K562 (cell line): ENCODE measurements around the gene CARM1. TPM values are rescaled to one million over a fixed set of nuclear protein-coding genes. Genes with fewer than 3 reads are reported as not detected.

Experiments
- ATAC-seq: fragments of 200-7000 bp; cut with Tn5 transposase; 3 replicates; pipeline ENCODE4 v1.9.1; 2020; ENCODE audit warnings: moderate library complexity
- BruUV-seq: library from RNA; stranded (reverse); fragments of 400-500 nt; replicated peaks from 2 replicates; lab custom pipeline; 2021; lab: Mats Ljungman, UMichigan
- CTCF ChIA-PET: fragments of 300-600 bp; formaldehyde crosslinking; extraction: SDS; loops from one replicate; lab custom pipeline; 2021; ENCODE audit warnings: low intra/inter-chr PET ratio; lab: Yijun Ruan, JAX
- POLR2A ChIA-PET: fragments of 300-600, 350-650 bp; sonication (Branson Sonifier 250); formaldehyde crosslinking; extraction: SDS; loops from one replicate; lab custom pipeline; 2021; ENCODE audit warnings: antibody characterized with exemption, inconsistent platforms; lab: Yijun Ruan, JAX
- DNase-seq, 4 experiments: peaks; one replicate each; pipeline versions ENCODE4 v3.0.0 to v3.0.0-alpha.2; 2011 to 2018; ENCODE audit warnings: low spot score in 3 of 4, mixed read lengths in 3 of 4; ENCODE audit errors: extremely low read depth in 1 of 4
- FAIRE-seq: peaks from 2 replicates; lab custom pipeline; 2011; peaks lifted over from hg19 to GRCh38; lab: Jason Lieb, UNC
- H2AFZ ChIP-seq: 2 replicates; pipeline ENCODE4 v1.6.0; 2011; ENCODE audit warnings: low read depth, low read length, control low read depth, inconsistent platforms
- H3K27ac ChIP-seq: fragments of 200-600 bp; 3 replicates; pipeline ENCODE4 v1.8.0; 2011; ENCODE audit warnings: low read depth, mild to moderate bottlenecking, control low read depth, inconsistent platforms, low read length, moderate library complexity, mixed read lengths; ENCODE audit errors: extremely low read depth
- H3K27me3 ChIP-seq, 2 experiments: fragments of 300-600 bp in 1 of 2; 2 replicates in 1 of 2; 3 replicates in 1 of 2; pipeline versions ENCODE4 v1.6.0 to v1.8.0; 2011; ENCODE audit warnings: inconsistent platforms in 2 of 2, low read length in 2 of 2, mild to moderate bottlenecking in 1 of 2, mixed read lengths in 1 of 2, moderate library complexity in 1 of 2; ENCODE audit not compliant: control insufficient read depth in 2 of 2, insufficient read depth in 2 of 2
- H3K36me3 ChIP-seq: fragments of 300-600 bp; 3 replicates; pipeline ENCODE4 v1.8.0; 2011; ENCODE audit warnings: mild to moderate bottlenecking, low read length, inconsistent platforms; ENCODE audit not compliant: control insufficient read depth, insufficient read depth
- H3K4me1 ChIP-seq, 2 experiments: fragments of 200-600 bp in 1 of 2; replicated peaks in 1 of 2; 2 replicates in 1 of 2; 3 replicates in 1 of 2; pipeline versions ENCODE4 v1.5.1 to v1.8.0; 2011; ENCODE audit warnings: inconsistent platforms in 2 of 2, low read length in 2 of 2, mild to moderate bottlenecking in 1 of 2, mixed read lengths in 1 of 2, moderate library complexity in 1 of 2; ENCODE audit not compliant: control insufficient read depth in 2 of 2, insufficient read depth in 2 of 2
- H3K4me2 ChIP-seq: 2 replicates; pipeline ENCODE4 v1.6.1; 2011; ENCODE audit warnings: low read length, control low read depth, inconsistent platforms, mixed read lengths; ENCODE audit not compliant: insufficient read depth
- H3K4me3 ChIP-seq: fragments of 200-600 bp; sonication (generic), shearing (Covaris generic); 2 replicates; pipeline ENCODE4 v1.5.1; 2016; ENCODE audit warnings: control low read depth, inconsistent platforms
- H3K79me2 ChIP-seq: fragments of 200-600 bp; 3 replicates; pipeline ENCODE4 v1.8.0; 2011; ENCODE audit warnings: low read length, inconsistent platforms; ENCODE audit not compliant: control insufficient read depth, insufficient read depth
- H3K9ac ChIP-seq, 2 experiments: 2 replicates each; pipeline versions ENCODE4 v1.6.0 to v1.6.1; 2011; ENCODE audit warnings: low read depth in 2 of 2, low read length in 2 of 2, control low read depth in 1 of 2, inconsistent platforms in 1 of 2, mild to moderate bottlenecking in 1 of 2, mixed read lengths in 1 of 2; ENCODE audit not compliant: insufficient read depth in 1 of 2
- H3K9me1 ChIP-seq: one replicate; pipeline ENCODE4 v1.6.0; 2011; ENCODE audit warnings: inconsistent platforms, mild to moderate bottlenecking, low read length, moderate library complexity; ENCODE audit not compliant: control insufficient read depth, insufficient read depth
- H3K9me3 ChIP-seq: replicated peaks from 2 replicates; pipeline ENCODE4 v1.5.1; 2011; ENCODE audit warnings: low read depth, low read length, inconsistent platforms; ENCODE audit not compliant: control insufficient read depth, insufficient read depth
- H4K20me1 ChIP-seq: replicated peaks from 2 replicates; pipeline ENCODE4 v1.6.1; 2011; ENCODE audit warnings: low read length, inconsistent platforms, mixed read lengths; ENCODE audit not compliant: control insufficient read depth, insufficient read depth
- ESRRA ChIP-seq: fragments of 450-650 bp; IDR thresholded peaks from 2 replicates; pipeline ENCODE4 v1.6.1; 2014; ENCODE audit warnings: low read depth, mild to moderate bottlenecking, moderate library complexity, borderline replicate concordance
- FOXJ3 ChIP-seq: sonication (generic); formaldehyde crosslinking; IDR thresholded peaks from 2 replicates; pipeline ENCODE4 v1.4.0; 2020; ENCODE audit warnings: mild to moderate bottlenecking, missing genetic modification reagents
- HNRNPK ChIP-seq: fragments of 200-400 bp; formaldehyde crosslinking; IDR thresholded peaks from one replicate; pipeline ENCODE4 v1.6.1; 2018; ENCODE audit warnings: mild to moderate bottlenecking, low read depth, low read length; ENCODE audit not compliant: poor library complexity, severe bottlenecking
- ZKSCAN1 ChIP-seq: fragments of 150-350 bp; IDR thresholded peaks from 2 replicates; pipeline ENCODE4 v1.6.1; 2016; ENCODE audit warnings: low read depth, low read length
- ZNF134 ChIP-seq: fragments of 250-450 bp; sonication (Bioruptor Pico); conservative IDR thresholded peaks from 2 replicates; pipeline ENCODE4 v1.4.0; 2020
- WGBS: fragments of 100-300 bp; shearing (Covaris generic); methylation state at CpG from one replicate; pipeline ENCODE4 v1.1.6; 2016; ENCODE audit warnings: low coverage, mixed read lengths; ENCODE audit not compliant: insufficient coverage; ENCODE audit errors: missing lambda C conversion rate; 5-methylcytosine and 5-hydroxymethylcytosine counted together
- in situ Hi-C: fragments of 300-500 bp; cut with MboI; formaldehyde crosslinking; loops from 4 replicates; pipeline ENCODE4 v1.15.0; 2018; ENCODE audit warnings: inconsistent platforms, mixed read lengths
- intact Hi-C: fragments of 100-400 bp; cut with micrococcal nuclease; formaldehyde crosslinking; loops from 2 replicates; pipeline ENCODE4 v1.14.2; 2022
- polyA plus RNA-seq, 8 experiments: library from polyadenylated mRNA; depleted of rRNA in 4 of 8; stranded (reverse) in 5 of 8; unstranded in 3 of 8; fragments of >200 nt; fragmentation: Nextera tagmentation in 2 of 8; fragmentation: Illumina TruSeq in 1 of 8; extraction: Ambion mirVana in 2 of 8; extraction: Trizol in 1 of 8; gene quantifications; 2 replicates each; pipeline versions ENCODE4 v1.2.1 to v1.2.3, GENCODE V29; 2011 to 2014; ENCODE audit warnings: inconsistent platforms in 1 of 8, missing spikeins in 1 of 8
- total RNA-seq, 7 experiments: library from RNA; depleted of rRNA in 6 of 7; stranded (reverse); fragments of >200 nt in 6 of 7; fragmentation: Illumina TruSeq in 2 of 7; extraction: Trizol in 2 of 7; gene quantifications; 2 replicates each; pipeline versions ENCODE4 v1.2.1 to v1.2.3, GENCODE V29; 2011 to 2021; ENCODE audit warnings: low replicate concordance in 1 of 7
- TF ChIP-seq, protein P1 (sequence below): IDR thresholded peaks from 2 replicates; pipeline ENCODE4 v1.6.1; 2012; ENCODE audit warnings: low read depth, low read length, improper control_type of control experiment, borderline replicate concordance
- TF ChIP-seq, protein P2 (sequence below): fragments of 450-650 bp; IDR thresholded peaks from 2 replicates; pipeline ENCODE4 v1.6.1; 2016; ENCODE audit warnings: mild to moderate bottlenecking

CARM1 gene
- total and polyA plus RNA-seq, 9 of the 15 experiments (the other 6 are each of a cell fraction or from before 2014, with no cell fraction given): 0.36 to 86.0 (median 29.7) TPM

DNA sequence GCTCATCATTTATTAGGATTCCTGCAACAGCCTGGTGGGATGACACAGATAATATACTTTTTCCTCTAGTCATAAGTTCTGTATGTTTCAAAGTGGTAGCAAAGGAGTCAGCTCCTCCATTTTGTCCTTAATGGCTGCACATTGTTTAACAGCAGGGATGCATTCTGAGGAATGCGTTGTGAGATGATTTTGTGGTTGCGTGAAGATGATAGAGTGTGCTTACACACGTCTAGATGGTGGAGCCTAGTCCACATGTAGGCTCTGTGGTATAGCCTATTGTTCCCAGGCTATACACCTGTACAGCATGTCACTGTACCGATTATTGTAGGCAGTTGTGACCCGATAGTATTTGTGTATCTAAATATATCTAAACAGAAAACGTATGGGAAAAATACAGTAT, 94.0 kb downstream of the CARM1 start (continued):
- TF ChIP-seq ZKSCAN1: no peak

DNA sequence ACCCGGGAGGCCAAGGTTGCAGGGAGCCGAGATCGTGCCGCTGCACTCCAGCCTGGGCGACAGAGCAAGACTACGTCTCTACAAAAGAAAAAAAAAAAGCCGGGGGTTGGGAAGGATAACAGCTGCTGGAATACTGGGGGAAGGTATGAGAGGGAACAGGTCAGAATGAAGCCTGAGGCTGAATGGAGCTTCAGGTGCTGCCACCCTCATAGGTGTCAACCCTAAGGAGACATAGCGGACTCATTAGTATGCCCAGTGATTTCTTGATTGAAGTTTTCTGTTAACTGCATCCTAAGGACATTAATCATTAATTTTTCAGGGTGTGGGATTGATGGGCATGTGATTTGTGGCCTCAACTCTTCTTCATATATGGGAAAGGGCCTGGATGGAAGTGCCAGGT, 95.5 kb downstream of the CARM1 start:
- peaks cover 26 to 36% of the 10 kb centered on the region in 2 experiments for H3K4me1 ChIP-seq
- in situ Hi-C loops: no loop called here
- ChIA-PET CTCF (no interaction called here), POLR2A (no interaction called here)
- BruUV-seq: no TSS peak
- no peak overlapping the region for H3K4me2 ChIP-seq
- DNase-seq: no peak
- H3K36me3 ChIP-seq: peaks cover 28% of the 10 kb centered on the region; the same call in 2 of the 3 replicates
- H3K9ac ChIP-seq: peak overlapping the region in 1 of 2 experiments; percentile 28; a peak in 1 of 4 replicates
- 75% methylated on average over 8 of the region's 8 CpGs for WGBS
- H3K9me1 ChIP-seq: peaks cover 8% of the 10 kb centered on the region
- ATAC-seq: no peak
- H3K4me3 ChIP-seq: no peak overlapping the region
- H3K27me3 ChIP-seq: no peaks in the 10 kb centered on the region
- intact Hi-C loops: no loop called here
- FAIRE-seq: no peak
- H3K27ac ChIP-seq: no peak overlapping the region
- H2AFZ ChIP-seq: no peak overlapping the region
- no peak for TF ChIP-seq HNRNPK
- H3K79me2 ChIP-seq: peaks cover 93% of the 10 kb centered on the region
- H3K9me3 ChIP-seq: no peaks in the 10 kb centered on the region
- peaks cover 27% of the 10 kb centered on the region for H4K20me1 ChIP-seq

DNA sequence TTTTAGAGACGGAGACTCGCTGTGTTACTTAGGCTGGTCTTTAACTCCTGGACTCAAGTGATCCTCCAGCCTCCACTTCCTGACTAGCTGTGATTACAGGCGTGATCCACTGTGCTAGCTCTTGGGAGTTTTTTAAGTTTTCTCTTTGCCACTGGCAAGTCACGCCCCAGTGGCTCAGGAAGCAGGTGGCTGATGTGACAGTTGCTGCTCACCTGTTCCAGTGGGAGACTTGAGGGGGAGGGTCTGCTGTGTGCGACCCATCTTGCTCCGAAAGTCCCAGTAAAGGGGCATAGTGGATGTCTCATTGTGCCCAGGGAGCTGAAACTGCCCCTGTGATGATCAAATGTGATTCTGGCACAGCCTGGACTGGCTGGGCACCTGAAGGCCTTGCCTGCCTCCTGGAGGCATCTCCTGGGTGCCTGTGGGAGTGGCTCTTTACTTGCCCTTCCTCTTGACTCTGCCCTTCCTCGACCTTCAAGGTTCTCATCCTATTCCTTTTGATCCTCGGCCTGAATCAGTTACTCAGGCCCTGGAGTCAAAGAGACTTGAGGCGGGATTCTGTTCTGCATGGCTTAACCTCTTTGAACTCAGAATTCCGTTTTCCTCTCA, 97.3 kb downstream of the CARM1 start:
- FAIRE-seq: no peak
- Histone ChIP-seq H4K20me1 (peaks cover 27% of the 10 kb centered on the region), H3K36me3 (peaks cover 31% of the 10 kb centered on the region; the same call in 2 of the 3 replicates), H3K9ac (peak overlapping the region in 1 of 2 experiments; percentile 81; a peak in 2 of 4 replicates), H3K27me3 (no peaks in the 10 kb centered on the region), H3K27ac (peak overlapping the region; percentile 28; the same call in 1 of the 3 replicates), H3K9me3 (no peaks in the 10 kb centered on the region; the same call in 1 of the 2 replicates), H3K9me1 (peaks cover 8% of the 10 kb centered on the region), H2AFZ (no peak overlapping the region), H3K4me3 (no peak overlapping the region), H3K79me2 (peaks cover 91% of the 10 kb centered on the region), H3K4me1 (peaks cover 20 to 21% of the 10 kb centered on the region in 2 experiments), H3K4me2 (no peak overlapping the region)
- DNase-seq: no peak
- TF ChIP-seq, protein P1, sequence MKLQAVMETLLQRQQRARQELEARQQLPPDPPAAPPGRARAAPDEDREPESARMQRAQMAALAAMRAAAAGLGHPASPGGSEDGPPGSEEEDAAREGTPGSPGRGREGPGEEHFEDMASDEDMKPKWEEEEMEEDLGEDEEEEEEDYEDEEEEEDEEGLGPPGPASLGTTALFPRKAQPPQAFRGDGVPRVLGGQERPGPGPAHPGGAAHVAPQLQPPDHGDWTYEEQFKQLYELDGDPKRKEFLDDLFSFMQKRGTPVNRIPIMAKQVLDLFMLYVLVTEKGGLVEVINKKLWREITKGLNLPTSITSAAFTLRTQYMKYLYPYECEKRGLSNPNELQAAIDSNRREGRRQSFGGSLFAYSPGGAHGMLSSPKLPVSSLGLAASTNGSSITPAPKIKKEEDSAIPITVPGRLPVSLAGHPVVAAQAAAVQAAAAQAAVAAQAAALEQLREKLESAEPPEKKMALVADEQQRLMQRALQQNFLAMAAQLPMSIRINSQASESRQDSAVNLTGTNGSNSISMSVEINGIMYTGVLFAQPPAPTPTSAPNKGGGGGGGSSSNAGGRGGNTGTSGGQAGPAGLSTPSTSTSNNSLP: no peak
- TF ChIP-seq ESRRA (0 out of 2 replicates have a peak, but pooled peaks have one; percentile 26), ZNF134 (CRISPR knock-in tag) (no peak), FOXJ3 (CRISPR knock-in tag) (no peak)
- TF ChIP-seq, protein P2, sequence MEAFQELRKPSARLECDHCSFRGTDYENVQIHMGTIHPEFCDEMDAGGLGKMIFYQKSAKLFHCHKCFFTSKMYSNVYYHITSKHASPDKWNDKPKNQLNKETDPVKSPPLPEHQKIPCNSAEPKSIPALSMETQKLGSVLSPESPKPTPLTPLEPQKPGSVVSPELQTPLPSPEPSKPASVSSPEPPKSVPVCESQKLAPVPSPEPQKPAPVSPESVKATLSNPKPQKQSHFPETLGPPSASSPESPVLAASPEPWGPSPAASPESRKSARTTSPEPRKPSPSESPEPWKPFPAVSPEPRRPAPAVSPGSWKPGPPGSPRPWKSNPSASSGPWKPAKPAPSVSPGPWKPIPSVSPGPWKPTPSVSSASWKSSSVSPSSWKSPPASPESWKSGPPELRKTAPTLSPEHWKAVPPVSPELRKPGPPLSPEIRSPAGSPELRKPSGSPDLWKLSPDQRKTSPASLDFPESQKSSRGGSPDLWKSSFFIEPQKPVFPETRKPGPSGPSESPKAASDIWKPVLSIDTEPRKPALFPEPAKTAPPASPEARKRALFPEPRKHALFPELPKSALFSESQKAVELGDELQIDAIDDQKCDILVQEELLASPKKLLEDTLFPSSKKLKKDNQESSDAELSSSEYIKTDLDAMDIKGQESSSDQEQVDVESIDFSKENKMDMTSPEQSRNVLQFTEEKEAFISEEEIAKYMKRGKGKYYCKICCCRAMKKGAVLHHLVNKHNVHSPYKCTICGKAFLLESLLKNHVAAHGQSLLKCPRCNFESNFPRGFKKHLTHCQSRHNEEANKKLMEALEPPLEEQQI: no peak
- POLR2A ChIA-PET: interaction anchor here (1.5 kb wide), 1 partner anchor 14 kb away, joined by 3 read pairs; no protein-coding TSS in a partner anchor
- in situ Hi-C loops: no loop called here
- BruUV-seq: no TSS peak
- no peak for ATAC-seq
- intact Hi-C loops: no loop called here
- 68% methylated on average over 10 of the region's 10 CpGs for WGBS
- CTCF ChIA-PET: no interaction called here
